Heart right ventricle (tissue), 16 donors: ENCODE results near the gene UBA3. TPM values are rescaled to one million over a fixed set of nuclear protein-coding genes. Genes with fewer than 3 reads are reported as not detected.

Experiments
- ATAC-seq, 8 donors: fragments of 200-7000 bp; cut with Tn5 transposase; one replicate each; pipeline ENCODE4 v1.9.1; 2020; ENCODE audit warnings: mild to moderate bottlenecking in 8 of 8, moderate library complexity in 8 of 8, moderate number of reproducible peaks in 1 of 8
- DNase-seq, 2 donors: peaks; one replicate each; pipeline ENCODE4 v3.0.0-alpha.2; 2020
- H3K27ac ChIP-seq, 10 donors: fragments of 200-600 bp; sonication (generic) in 2 of 10; one replicate each; pipeline versions ENCODE4 v1.5.0 to v1.8.0; 2020 to 2022; ENCODE audit warnings: mild to moderate bottlenecking in 3 of 10
- H3K27me3 ChIP-seq, 7 donors: fragments of 200-600 bp; one replicate each; pipeline ENCODE4 v1.8.0; 2021 to 2022; ENCODE audit warnings: mild to moderate bottlenecking in 2 of 7
- H3K36me3 ChIP-seq, 9 donors: fragments of 200-600 bp; sonication (generic) in 1 of 9; one replicate each; pipeline versions ENCODE4 v1.5.0 to v1.8.0; 2020 to 2022; ENCODE audit warnings: mild to moderate bottlenecking in 2 of 9
- H3K4me1 ChIP-seq, 9 donors: fragments of 200-600 bp; sonication (generic) in 1 of 9; one replicate each; pipeline versions ENCODE4 v1.5.0 to v1.8.0; 2020 to 2022; ENCODE audit warnings: mild to moderate bottlenecking in 4 of 9
- H3K4me3 ChIP-seq, 10 donors: fragments of 200-600 bp; sonication (generic) in 2 of 10; one replicate each; pipeline versions ENCODE4 v1.5.0 to v1.8.0; 2020 to 2022; ENCODE audit warnings: mild to moderate bottlenecking in 7 of 10, moderate library complexity in 2 of 10
- H3K9me3 ChIP-seq, 11 donors: fragments of 200-600 bp in 10 of 11; sonication (generic) in 2 of 11; one replicate each; pipeline versions ENCODE4 v1.5.0 to v1.8.0; 2013 to 2022; ENCODE audit warnings: mild to moderate bottlenecking in 2 of 11, control low read depth in 1 of 11, moderate library complexity in 1 of 11
- WGBS, 2 donors: extraction: QIAGEN DNeasy Blood & Tissue Kit; methylation state at CpG; one replicate each; pipeline ENCODE4 v1.1.7; 2013; ENCODE audit warnings: inconsistent platforms in 1 of 2; 5-methylcytosine and 5-hydroxymethylcytosine counted together
- intact Hi-C, 10 donors: fragments of 100-400 bp; cut with DNase I; formaldehyde crosslinking; loops; one replicate each; pipeline versions ENCODE4 v1.11.1 to v1.14.2; 2022
- polyA plus RNA-seq, 2 donors: library from polyadenylated mRNA; stranded (reverse); fragments of 200-250 nt; gene quantifications; one replicate each; pipeline ENCODE4 v1.2.3, GENCODE V29; 2013
- total RNA-seq, 10 donors: library from RNA; stranded (reverse); fragmentation: NEBNext Ultra II Directional in 3 of 10; extraction: Animal tissue kit (Norgen Biotek cat#: 25700) in 3 of 10; gene quantifications; one replicate each; pipeline versions ENCODE4 v1.2.1 to v1.2.4, GENCODE V29; 2021 to 2023
- TF ChIP-seq, protein P1 (sequence below), 9 donors: fragments of 200-600 bp; sonication (generic) in 2 of 9; IDR thresholded peaks; one replicate each; pipeline versions ENCODE4 v1.5.0 to v1.8.0; 2021 to 2022; ENCODE audit warnings: antibody characterized with exemption in 9 of 9, mild to moderate bottlenecking in 5 of 9, moderate library complexity in 1 of 9
- donor health status: Arrhythmogenic right ventricular cardiomyopathy.
- donor health status: ischemic (EF 13 %, LVEDD 7.1; RV severe dilation, severe dysfunction).
- donor health status: healthy with polysubstance abuse.
- donor health status: DM: no; HTN: yes; CAD: no.
- donor health status: DM: no; HTN: no; CAD: no.
- donor health status: ischemic (EF 25% LVEDD 6.9; RV normal size, moderate dysfunction).
- donor health status: ischemic (EF 25% LVEDD 5.7; RV mildly dilated, moderate dysfunction).
- donor health status: healthy.
- donor health status: DM: yes; HTN: yes; CAD: no.
- donor health status: Ischemic cardiomyopathy.
- donor health status: ischemic (EF 35%, LVEDD 5.7; RV mildly dilated, moderate dysfunction).
- donor health status: nonischemic (EF 11% LVEDD 7.7; RV severe dilation, severe dysfunction).
- donor health status: DM: yes; HTN: yes; CAD: no.
- donor health status: PGD.
- donor health status: ischemic (EF 29% LVEDD 5.4; RV normal size, mild dysfunction).
- donor health status: nonischemic (EF 23%, LVEDD 6.1; RV moderate dilation, normal function).

UBA3 gene
- total and polyA plus RNA-seq, 12 donors = 36.7 to 119 (median 86.5) TPM

DNA sequence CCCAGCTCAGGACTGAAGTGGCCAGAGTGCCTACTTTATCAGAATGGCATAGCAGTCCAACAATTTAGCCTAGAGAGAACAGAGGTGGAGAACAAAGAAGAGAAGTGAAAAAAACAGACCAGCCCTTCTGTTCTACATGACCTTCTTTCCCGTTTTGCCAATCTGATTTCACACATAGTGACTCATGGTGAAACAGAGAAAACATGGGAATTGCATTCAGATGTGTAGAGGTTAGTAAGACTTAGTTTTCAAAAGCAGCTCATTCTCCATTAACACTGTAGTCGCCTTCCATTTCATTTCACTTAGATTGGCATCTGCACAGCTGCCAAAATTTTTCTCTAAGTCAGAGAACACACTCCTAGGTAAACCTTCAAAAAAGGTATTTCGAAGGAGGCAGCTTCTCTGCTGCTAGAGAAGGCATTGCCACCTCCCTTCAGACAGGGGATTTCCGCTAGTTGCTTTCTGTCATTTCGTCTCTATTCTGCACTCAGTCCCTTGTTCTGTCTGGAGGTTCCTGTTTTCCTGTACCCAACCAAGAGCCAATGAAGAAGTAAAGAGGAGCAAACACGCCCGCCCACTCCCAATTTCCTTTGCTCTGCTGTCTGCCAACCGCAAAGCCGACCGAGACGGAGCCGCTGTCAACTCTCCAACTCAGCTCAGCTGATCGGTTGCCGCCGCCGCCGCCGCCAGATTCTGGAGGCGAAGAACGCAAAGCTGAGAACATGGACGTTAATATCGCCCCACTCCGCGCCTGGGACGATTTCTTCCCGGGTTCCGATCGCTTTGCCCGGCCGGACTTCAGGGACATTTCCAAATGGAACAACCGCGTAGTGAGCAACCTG, 4.4 kb upstream of the UBA3 start, which contains the start of gene ARL6IP5:
Gene ARL6IP5 (plus strand): TSS at position 612 of the 842 bp plus-strand sequence. CDS start 111 bp downstream, at position 723.
- H3K4me1 ChIP-seq = peaks cover 11 to 85% (median 74%) of the 10 kb centered on the region in 9 donors
- H3K27ac ChIP-seq = peak within 1 kb of the TSS; percentile 91 to 97 (median 96)
- no peaks in the 10 kb centered on the region for H3K27me3 ChIP-seq
- intact Hi-C loops = loop anchor here in 3 of 10 donors (5.0 kb wide), 2 partner anchors 33 to 38 kb away; partner anchors contain the start of gene LMOD3 (in 2 of the 3)
- DNase-seq (peak; percentile 93 to 95), ATAC-seq (peak; percentile 65 to 83 (median 76))
- peak within 1 kb of the TSS; percentile 67 to 94 (median 91) for H3K4me3 ChIP-seq
- 2% methylated on average over 32 of the region's 32 CpGs for WGBS, 2 donors
- TF ChIP-seq, protein P1, sequence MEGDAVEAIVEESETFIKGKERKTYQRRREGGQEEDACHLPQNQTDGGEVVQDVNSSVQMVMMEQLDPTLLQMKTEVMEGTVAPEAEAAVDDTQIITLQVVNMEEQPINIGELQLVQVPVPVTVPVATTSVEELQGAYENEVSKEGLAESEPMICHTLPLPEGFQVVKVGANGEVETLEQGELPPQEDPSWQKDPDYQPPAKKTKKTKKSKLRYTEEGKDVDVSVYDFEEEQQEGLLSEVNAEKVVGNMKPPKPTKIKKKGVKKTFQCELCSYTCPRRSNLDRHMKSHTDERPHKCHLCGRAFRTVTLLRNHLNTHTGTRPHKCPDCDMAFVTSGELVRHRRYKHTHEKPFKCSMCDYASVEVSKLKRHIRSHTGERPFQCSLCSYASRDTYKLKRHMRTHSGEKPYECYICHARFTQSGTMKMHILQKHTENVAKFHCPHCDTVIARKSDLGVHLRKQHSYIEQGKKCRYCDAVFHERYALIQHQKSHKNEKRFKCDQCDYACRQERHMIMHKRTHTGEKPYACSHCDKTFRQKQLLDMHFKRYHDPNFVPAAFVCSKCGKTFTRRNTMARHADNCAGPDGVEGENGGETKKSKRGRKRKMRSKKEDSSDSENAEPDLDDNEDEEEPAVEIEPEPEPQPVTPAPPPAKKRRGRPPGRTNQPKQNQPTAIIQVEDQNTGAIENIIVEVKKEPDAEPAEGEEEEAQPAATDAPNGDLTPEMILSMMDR (IDR thresholded peaks at IDR 0.05) = no peak
- no peaks in the 10 kb centered on the region for H3K9me3 ChIP-seq
- peaks cover 0 to 4% (median 0%) of the 10 kb centered on the region in 9 donors for H3K36me3 ChIP-seq

DNA sequence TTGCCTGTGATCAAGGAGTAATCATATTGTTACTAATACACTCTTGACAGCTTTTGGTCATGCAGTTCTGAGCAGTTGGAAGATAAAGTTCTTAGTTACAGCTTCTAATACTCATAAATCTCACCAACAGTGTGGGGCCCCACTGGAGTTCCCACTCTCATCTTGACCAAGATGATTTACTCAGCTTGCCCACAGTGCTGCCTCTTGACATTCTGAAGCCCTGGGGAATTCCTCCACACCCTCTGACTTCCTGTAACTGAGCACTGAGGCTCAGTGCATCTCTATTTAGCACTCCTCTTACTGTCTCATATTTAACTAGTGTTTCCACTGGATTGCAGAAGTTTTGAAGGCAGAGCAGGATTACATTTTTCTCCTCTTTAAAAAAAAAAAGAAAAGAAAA, 2.6 kb upstream of the UBA3 start:
- H3K4me1 ChIP-seq = peaks cover 11 to 85% (median 73%) of the 10 kb centered on the region in 9 donors
- H3K27me3 ChIP-seq = no peaks in the 10 kb centered on the region
- TF ChIP-seq, protein P1 (IDR thresholded peaks at IDR 0.05) = no peak
- ATAC-seq = peak in 1 of 8 donors; percentile 28
- no peak for DNase-seq
- intact Hi-C loops = loop anchor here in 3 of 10 donors (5.0 kb wide), 2 partner anchors 34 to 39 kb away; partner anchors contain the start of gene LMOD3 (in 2 of the 3)
- H3K4me3 ChIP-seq = no peak overlapping the region
- H3K9me3 ChIP-seq = no peaks in the 10 kb centered on the region
- peak overlapping the region in 8 of 10 donors; percentile 41 to 97 (median 96) for H3K27ac ChIP-seq
- H3K36me3 ChIP-seq = no peaks in the 10 kb centered on the region

DNA sequence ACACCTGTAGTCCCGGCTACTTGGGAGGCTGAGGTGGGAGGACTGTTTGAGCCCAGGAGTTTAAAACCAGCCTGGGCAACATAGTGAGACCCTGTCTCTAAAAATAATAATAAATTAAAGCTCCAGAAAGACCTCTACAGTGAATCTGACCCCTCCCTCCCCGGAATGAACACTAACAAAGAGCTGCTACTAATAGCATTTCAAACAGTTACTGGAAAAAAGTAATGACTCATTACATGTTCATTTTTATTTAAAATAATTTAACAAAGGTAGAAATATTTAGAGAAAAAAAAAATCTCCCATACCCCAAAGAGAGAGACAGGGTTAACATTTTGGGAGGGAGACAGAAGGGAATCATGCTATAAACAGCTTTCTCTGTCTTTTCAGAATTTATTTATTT, 2.2 kb upstream of the UBA3 start:
- ATAC-seq = no peak
- intact Hi-C loops = loop anchor here in 3 of 10 donors (5.0 kb wide), 2 partner anchors 35 to 40 kb away; partner anchors contain the start of gene LMOD3 (in 2 of the 3)

More for the DNA sequence above, 2.2 kb upstream of the UBA3 start:
- no peak overlapping the region for H3K4me3 ChIP-seq
- DNase-seq = no peak
- no peaks in the 10 kb centered on the region for H3K27me3 ChIP-seq
- WGBS, 2 donors = 74 to 75% methylated on average over 2 of the region's 2 CpGs
- TF ChIP-seq, protein P1 (IDR thresholded peaks at IDR 0.05) = no peak
- H3K36me3 ChIP-seq = no peaks in the 10 kb centered on the region
- no peaks in the 10 kb centered on the region for H3K9me3 ChIP-seq
- H3K27ac ChIP-seq = peak overlapping the region in 8 of 10 donors; percentile 37 to 96 (median 82)
- H3K4me1 ChIP-seq = peaks cover 11 to 85% (median 72%) of the 10 kb centered on the region in 9 donors
